Mucosa of descending colon (tissue), 3 donors: ENCODE results near the gene ADAMTS2. TPM values are rescaled to one million over a fixed set of nuclear protein-coding genes. Genes with fewer than 3 reads are reported as not detected.

Source experiments
- ATAC-seq: fragments of 200-7000 bp; cut with Tn5 transposase; one replicate; pipeline ENCODE4 v1.9.1; 2020; ENCODE audit warnings: mild to moderate bottlenecking, moderate library complexity
- DNase-seq, 3 donors: peaks; one replicate each; pipeline ENCODE4 v3.0.0-alpha.2; 2020
- H3K36me3 ChIP-seq: fragments of 200-600 bp; one replicate; pipeline ENCODE4 v1.8.0; 2021; ENCODE audit warnings: low read depth, mild to moderate bottlenecking
- H3K4me1 ChIP-seq: fragments of 200-600 bp; one replicate; pipeline ENCODE4 v1.8.0; 2021; ENCODE audit warnings: low read depth, mild to moderate bottlenecking
- H3K4me3 ChIP-seq: fragments of 200-600 bp; one replicate; pipeline ENCODE4 v1.8.0; 2021; ENCODE audit warnings: mild to moderate bottlenecking
- H3K9me3 ChIP-seq: fragments of 200-600 bp; one replicate; pipeline ENCODE4 v1.8.0; 2021; ENCODE audit warnings: mild to moderate bottlenecking
- intact Hi-C, 2 donors: fragments of 100-400 bp; cut with DNase I in 1 of 2; cut with micrococcal nuclease in 1 of 2; formaldehyde crosslinking; loops; one replicate each; pipeline versions ENCODE4 v1.11.0 to v1.11.1; 2022; cut with DNase I, micrococcal nuclease
- total RNA-seq, 3 donors: library from RNA; stranded (reverse); fragmentation: NEBNext Ultra II Directional in 2 of 3; extraction: Animal tissue kit (Norgen Biotek cat#: 25700) in 2 of 3; gene quantifications; one replicate each; pipeline versions ENCODE4 v1.2.1 to v1.2.4, GENCODE V29; 2021 to 2023
- TF ChIP-seq, protein P1 (sequence below): fragments of 200-600 bp; IDR thresholded peaks from one replicate; pipeline ENCODE4 v1.8.0; 2022; ENCODE audit warnings: antibody characterized with exemption, mild to moderate bottlenecking
- donor health status: DM: no; HTN: no; CAD: no; lungs with moderate emphysema.
- donor health status: DM: no; HTN: no; CAD: no.
- donor health status: DM: no; HTN: yes; CAD: no.

The ADAMTS2 gene
- total RNA-seq, 3 donors from 2014 or later = 1.3 to 9.2 (median 7.3) TPM

DNA sequence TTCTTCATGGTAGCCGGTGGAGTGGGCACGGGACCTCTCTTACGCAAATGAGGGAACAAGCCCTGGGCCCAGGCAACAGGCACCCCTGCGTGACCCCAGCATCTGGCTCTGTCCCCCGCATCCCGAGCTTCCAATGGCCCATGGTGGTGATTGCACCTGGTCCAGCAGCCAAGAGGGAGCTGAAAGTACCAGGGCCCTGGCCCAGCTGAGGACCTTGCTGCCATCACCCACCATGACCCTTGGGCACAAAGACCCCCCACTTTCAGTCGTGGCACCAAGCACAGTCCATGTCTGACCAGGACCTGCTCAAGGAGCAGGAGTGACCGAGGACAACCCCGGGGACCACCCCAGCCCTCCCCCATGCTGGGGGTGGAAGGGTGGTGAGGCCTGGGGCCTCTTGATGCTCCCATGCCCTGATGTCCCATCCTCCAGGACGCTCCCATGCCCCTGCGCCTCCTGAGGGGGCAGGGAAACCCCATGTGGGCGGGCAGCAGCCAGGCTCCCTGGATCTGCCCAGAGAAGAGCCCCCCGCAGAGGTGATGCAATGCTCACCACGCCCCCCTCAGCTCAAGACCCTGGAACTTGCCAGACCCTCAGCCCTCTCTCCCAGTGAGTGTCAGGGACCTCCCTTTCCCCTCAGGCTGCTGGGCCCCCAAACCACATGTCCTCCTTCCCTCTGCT lies 123.9 kb downstream of the ADAMTS2 start:
- Histone ChIP-seq H3K9me3 (peaks cover 7% of the 10 kb centered on the region), H3K4me3 (no peak overlapping the region), H3K4me1 (no peaks in the 10 kb centered on the region), H3K36me3 (no peaks in the 10 kb centered on the region)
- TF ChIP-seq, protein P1, sequence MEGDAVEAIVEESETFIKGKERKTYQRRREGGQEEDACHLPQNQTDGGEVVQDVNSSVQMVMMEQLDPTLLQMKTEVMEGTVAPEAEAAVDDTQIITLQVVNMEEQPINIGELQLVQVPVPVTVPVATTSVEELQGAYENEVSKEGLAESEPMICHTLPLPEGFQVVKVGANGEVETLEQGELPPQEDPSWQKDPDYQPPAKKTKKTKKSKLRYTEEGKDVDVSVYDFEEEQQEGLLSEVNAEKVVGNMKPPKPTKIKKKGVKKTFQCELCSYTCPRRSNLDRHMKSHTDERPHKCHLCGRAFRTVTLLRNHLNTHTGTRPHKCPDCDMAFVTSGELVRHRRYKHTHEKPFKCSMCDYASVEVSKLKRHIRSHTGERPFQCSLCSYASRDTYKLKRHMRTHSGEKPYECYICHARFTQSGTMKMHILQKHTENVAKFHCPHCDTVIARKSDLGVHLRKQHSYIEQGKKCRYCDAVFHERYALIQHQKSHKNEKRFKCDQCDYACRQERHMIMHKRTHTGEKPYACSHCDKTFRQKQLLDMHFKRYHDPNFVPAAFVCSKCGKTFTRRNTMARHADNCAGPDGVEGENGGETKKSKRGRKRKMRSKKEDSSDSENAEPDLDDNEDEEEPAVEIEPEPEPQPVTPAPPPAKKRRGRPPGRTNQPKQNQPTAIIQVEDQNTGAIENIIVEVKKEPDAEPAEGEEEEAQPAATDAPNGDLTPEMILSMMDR = no peak
- no peak for ATAC-seq
- intact Hi-C loops = no loop called here
- peak in 1 of 3 donors; percentile 21 for DNase-seq

DNA sequence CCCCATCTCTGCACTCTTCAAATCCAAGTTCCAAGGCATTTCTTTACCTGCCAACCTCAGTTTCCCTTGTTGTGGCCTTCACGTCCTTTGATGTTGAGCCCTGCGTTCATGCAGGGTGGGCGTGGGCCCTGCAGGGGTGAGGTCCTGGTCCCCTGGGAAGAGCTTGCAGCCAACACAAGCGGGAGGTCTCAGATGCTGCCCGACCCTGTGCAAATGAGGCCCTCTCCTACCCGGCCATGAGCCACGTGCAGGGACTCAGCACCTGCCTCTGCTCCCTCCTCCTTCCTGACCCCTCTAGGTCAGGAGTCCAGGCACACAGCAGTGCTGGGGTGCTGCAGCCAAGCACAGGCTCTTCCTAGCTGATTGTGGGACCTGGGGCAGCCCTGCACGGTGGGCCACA lies 124.5 kb downstream of the ADAMTS2 start:
- Histone ChIP-seq H3K36me3 (no peaks in the 10 kb centered on the region), H3K9me3 (peaks cover 7% of the 10 kb centered on the region), H3K4me3 (no peak overlapping the region), H3K4me1 (no peaks in the 10 kb centered on the region)
- TF ChIP-seq, protein P1 = no peak
- DNase-seq = peak in 1 of 3 donors; percentile 35
- ATAC-seq = no peak
- intact Hi-C loops = no loop called here

DNA sequence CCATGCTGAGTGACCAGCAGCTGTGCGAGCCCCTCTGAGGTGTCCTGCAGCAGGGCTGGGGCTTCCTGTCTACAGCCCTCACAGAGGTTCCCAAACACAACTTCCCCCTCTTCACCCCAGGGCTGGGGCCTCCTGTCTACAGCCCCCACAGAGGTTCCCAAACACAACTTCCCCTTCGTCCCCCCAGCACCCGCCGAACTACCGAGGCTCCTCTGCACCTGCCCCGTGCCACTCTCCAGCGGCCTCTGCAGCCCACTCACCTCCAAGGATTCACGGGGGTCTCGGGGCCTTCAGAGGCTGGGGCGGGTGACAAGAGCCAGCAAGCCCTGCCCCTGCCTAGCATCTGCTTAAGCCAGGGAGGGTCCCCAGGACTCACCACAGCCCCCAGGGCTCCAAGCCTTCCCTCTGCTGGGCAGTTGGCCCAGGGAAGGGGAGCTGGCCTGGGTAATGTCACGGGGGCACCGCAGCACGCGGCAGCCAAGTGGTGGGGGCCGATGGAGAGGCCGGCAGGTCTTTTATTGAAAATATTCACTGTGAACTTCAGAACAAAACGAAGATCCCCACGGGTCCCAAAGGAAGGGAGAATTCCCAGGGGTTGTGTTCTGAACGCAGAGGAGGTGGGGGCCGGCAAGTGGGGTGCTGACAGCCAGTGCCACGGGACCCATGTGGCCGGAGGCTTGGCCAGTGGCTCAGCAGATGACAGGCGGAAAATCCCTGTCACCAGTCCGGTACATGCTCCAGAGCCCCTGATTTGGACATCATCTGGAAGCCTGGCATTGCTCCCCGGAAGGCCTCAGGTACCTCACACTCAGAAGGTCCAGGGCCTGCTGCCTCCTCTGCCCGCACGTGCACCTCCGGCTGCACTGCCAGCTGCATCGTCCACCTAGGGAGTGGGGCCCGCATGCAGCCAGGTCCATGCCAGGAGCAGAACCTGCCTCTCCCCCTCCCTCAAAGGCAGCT lies 125.3 kb downstream of the ADAMTS2 start:
- Histone ChIP-seq H3K36me3 (no peaks in the 10 kb centered on the region), H3K9me3 (peaks cover 7% of the 10 kb centered on the region), H3K4me1 (no peaks in the 10 kb centered on the region), H3K4me3 (no peak overlapping the region)
- peak in 1 of 3 donors; percentile 29 for DNase-seq
- TF ChIP-seq, protein P1 = no peak
- intact Hi-C loops = no loop called here
- no peak for ATAC-seq

DNA sequence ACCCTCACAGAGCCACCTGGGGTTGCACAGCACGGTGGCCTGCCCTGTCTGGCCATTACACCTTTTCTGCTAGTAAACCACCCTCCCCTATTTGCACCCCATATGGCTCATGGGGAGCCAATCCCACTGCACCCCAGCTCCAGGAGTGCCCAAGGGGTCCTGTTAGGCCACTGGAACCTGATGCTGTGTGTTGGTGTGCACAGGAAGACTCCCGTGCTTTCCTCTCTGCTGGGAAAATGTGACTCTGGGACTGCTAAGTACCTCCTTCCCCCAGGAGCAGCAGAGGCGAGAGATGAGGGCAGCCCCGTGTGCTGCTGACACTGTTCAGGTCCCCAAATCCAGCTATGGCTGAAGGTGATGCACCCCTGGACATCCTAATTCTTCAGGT lies 126.3 kb downstream of the ADAMTS2 start:
- intact Hi-C loops = no loop called here
- H3K36me3 ChIP-seq = no peaks in the 10 kb centered on the region
- TF ChIP-seq, protein P1 = no peak
- H3K9me3 ChIP-seq = peaks cover 4% of the 10 kb centered on the region
- no peak overlapping the region for H3K4me3 ChIP-seq
- no peaks in the 10 kb centered on the region for H3K4me1 ChIP-seq
- DNase-seq (peak in 1 of 3 donors; percentile 12), ATAC-seq (no peak)

DNA sequence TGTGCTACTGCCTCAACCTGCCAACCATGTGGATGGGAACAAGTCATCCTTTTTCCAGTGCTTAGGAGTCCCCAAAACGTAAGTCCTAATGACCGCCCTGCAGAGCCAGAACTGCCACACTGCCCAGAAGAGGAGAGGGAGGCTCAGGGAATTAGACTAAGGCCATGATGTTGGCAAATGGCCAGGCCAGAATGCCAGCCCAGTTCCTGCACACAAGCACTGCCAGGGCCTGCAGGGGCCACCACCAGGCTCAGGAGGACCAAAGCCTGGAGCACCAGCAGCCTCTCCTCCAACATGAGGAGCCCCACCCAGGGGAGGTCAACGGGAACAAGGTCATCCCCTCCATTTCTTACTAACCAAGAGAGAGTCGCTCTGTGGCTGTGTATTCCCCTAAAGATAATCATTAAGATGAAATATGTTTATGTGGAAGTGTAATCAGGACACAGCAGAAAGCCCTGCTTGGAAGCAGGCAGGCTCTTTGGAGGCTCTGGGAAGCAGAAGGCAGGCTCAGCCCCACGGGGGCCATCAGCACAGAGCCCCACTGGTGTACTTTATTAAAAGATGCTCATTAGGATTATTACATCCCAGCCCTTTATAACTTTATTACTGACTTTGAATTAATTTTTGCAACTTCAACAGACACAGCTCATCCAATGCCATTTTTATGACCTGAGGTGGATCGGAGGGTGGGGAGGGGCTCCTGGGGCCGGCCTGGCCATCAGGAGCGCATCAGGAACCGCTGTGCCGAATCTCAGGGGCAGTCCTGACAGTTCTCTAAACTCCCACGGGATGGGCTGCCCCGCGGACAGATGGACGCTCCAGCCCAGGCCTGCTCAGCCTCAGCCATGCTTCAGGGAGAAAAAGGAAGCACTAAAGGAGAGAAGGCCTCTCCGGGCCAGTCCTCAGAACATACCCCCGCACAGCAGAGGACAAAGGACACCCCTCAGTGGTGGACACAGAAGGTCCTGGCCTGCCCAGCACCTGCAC lies 127.0 kb downstream of the ADAMTS2 start:
- no peaks in the 10 kb centered on the region for H3K9me3 ChIP-seq
- no peak overlapping the region for H3K4me3 ChIP-seq
- TF ChIP-seq, protein P1 = no peak
- peak in 1 of 3 donors; percentile 18 for DNase-seq
- no peaks in the 10 kb centered on the region for H3K4me1 ChIP-seq
- ATAC-seq = no peak
- no peaks in the 10 kb centered on the region for H3K36me3 ChIP-seq
- intact Hi-C loops = no loop called here
